Stimulated activated CD8-positive, alpha-beta memory T cell treated with anti-CD3 and anti-CD28 coated beads, Interleukin-7, amount 100 ng/mL, for 48 hours (primary cell): Measurements from ENCODE around the gene TOGARAM1.
A peak's percentile ranks its signal among the peaks of the same experiment; 100 is the strongest.

Experiments
- DNase-seq, 2 donors: peaks; one replicate each; pipeline ENCODE4 v3.0.0-alpha.2; 2020; ENCODE audit warnings: low read depth in 1 of 2; ENCODE audit errors: extremely low read depth in 1 of 2

The TOGARAM1 gene

DNA sequence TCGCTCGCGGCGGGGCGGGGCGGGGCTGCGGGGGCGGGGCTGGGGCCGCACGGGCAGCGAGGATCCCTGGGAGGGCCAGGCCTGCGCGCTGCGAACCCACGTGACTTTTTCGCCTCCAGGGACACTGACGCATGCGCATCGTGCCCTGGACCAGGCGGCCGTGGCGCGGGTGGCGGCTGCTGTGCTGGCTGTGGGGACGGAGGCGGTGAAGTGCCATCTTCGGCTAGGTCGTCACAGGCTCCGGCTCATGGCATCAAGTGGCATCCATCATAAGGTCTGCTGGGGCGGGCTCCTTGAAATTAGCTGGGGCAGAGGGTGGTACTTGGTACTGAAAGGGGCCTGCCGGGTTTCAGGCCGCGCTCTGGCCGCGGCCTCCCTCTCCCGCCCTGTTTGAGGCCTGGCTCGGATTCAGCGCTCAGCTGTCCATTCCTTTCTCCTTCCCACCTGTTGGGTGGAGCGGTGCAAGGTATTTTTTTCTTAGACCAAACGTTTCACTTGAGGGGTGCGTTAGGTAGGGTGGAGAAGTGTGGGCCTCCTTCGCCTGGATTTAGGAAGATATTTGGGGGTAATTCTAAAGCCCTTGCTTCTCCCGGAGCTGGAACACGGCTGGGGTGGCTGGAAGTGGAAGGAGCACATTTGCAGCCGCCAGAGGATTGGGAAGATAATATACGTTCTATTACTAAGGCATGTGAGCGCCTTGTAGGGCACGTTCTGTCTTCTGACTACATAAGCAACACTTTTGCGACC lies 122.2 kb downstream of the TOGARAM1 start, which contains the start of gene PRPF39:
Gene PRPF39, plus strand, starts transcription at position 141 of the 747 bp plus-strand sequence. CDS start 11,124 bp downstream, outside the sequence.
- DNase-seq = peak; percentile 91

DNA sequence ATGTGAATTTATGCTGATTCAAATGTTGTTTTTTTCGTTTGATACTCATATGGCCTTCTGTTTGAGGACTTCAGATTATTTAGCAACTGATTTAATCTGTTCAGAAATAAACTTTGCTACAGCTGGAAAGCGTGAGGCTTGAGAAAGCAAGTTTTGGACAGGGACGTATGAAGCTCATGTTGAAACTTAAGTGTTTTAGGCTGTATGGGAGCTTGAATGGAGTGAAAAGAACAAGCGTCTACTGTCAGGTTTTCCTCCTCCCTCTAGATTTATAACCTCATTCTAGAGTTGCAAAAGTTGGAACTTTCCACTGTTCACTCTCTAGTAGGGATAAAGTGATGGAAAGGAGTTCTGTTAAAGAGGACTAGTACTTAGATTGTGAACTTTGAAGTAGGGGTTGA lies 123.0 kb downstream of the TOGARAM1 start:
- DNase-seq = no peak

DNA sequence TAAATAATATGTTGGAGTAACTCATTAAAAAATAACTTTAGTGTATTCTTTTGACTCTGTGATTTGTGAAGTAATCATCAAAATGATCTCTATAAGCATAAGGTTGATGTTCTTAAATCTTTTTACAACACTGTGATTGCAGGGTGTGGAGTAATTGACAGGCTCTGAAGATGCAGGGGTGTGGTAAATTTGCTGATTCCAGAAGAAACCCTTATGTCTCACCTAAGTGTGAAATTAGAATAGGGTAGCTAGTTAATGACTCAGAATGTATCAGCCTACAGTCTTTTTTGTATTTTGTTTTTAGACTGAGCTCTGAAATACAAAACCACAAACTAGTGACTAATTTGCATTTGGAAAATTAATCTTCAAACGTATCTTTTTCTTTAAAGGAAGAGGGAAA lies 127.8 kb downstream of the TOGARAM1 start:
- no peak for DNase-seq

DNA sequence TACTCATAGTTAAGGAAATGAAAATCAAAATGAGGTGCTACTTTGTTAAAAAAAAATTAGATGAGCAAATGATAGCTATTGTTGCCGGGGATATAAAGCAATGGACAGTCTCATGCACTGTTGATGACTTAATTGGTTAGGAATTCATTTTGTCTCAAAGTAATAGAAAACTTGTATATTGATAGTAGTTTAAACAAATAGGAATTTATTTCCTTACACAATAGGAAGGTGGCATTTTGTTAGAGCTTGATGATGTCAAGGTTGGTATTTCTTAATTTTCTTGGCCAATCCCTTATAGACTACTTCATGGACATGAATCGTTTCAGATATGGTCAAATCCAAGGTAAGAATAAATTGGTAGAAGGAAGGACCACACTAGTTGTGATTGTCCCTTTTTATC lies 129.7 kb downstream of the TOGARAM1 start:
- no peak for DNase-seq

DNA sequence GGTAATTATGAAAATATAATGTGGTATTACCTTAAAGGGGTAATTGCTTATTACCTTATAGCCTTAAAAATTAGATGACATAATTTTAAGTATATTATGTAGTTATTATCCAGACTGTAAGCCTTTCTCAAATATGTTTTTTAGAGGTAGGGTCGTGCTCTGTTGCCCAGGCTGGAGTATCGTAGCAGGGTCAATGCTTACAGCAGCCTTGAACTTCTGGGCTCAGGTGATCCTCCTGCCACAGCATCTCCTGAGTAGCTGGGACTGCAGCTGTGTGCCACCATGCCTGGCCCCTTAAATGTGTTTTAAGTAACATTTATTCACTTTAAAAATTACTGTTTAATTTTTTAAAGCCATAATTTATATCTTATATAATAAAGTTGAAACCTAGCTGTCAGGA lies 132.3 kb downstream of the TOGARAM1 start:
- no peak for DNase-seq

DNA sequence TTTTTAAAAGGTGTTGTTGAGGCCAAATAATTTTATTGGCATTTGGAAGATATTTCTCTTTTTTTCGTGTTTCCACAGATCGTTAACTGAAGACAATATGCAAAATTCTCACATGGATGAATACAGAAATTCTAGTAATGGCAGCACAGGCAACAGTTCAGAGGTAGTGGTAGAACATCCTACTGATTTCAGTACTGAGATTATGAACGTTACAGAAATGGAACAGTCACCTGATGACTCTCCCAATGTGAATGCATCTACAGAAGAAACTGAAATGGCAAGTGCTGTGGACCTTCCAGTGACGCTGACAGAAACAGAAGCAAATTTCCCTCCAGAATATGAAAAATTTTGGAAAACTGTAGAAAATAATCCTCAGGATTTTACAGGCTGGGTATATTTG lies 133.2 kb downstream of the TOGARAM1 start:
- no peak for DNase-seq

DNA sequence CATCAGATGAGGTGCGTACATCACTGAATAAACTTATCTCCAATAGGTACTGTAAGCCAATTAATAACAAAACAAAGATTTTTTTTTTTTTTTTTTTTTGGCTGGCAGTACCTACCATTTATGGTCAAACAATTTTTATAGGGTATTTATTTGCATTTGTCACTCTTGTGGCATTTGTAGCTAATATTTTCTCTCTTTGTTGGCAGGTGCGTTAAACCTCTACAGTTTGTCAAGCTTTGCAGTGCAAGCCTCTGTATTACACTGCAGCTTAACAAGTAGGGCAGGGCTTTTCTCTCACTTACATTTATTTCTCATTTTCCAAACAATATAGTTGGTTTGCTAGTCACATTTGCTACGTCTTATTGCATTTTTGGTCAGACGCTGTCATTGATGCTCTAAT lies 134.2 kb downstream of the TOGARAM1 start:
- no peak for DNase-seq

DNA sequence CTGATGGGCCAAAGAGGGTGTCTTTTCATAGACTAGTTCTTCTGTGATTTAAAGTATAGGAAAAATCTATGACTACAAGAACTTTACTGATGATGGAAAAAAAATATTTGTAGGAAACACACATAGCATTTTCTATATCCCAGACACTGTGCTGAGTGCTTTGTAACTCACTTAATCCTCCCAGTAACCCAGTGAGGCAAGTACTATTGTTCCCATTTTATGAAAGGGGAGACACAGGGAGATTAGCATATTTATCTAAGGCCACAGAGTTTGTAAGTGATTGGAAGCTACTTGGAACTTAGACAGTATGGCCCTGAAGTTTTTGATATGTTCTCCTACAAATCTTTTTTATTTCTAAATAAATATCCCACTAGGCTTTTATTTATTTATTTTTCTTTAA lies 141.8 kb downstream of the TOGARAM1 start:
- no peak for DNase-seq

DNA sequence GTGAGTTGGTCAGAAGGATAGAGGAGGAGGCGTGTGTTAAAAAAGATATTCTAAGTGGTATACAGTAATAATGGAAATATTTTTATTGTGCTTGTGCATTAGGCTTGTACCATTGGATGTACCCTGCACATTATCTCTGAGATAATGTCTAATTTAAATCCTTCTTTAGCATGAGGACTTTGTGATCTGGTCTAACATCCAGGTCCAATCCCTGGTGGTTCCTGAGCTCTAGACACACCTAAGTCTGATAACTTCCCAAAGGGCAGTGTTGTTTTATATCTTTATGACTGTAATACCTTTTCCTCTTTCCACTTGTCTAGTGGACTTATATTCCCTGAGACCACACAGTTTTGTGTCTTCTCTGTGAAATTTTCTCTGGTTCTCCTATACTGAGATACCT lies 142.6 kb downstream of the TOGARAM1 start:
- no peak for DNase-seq

DNA sequence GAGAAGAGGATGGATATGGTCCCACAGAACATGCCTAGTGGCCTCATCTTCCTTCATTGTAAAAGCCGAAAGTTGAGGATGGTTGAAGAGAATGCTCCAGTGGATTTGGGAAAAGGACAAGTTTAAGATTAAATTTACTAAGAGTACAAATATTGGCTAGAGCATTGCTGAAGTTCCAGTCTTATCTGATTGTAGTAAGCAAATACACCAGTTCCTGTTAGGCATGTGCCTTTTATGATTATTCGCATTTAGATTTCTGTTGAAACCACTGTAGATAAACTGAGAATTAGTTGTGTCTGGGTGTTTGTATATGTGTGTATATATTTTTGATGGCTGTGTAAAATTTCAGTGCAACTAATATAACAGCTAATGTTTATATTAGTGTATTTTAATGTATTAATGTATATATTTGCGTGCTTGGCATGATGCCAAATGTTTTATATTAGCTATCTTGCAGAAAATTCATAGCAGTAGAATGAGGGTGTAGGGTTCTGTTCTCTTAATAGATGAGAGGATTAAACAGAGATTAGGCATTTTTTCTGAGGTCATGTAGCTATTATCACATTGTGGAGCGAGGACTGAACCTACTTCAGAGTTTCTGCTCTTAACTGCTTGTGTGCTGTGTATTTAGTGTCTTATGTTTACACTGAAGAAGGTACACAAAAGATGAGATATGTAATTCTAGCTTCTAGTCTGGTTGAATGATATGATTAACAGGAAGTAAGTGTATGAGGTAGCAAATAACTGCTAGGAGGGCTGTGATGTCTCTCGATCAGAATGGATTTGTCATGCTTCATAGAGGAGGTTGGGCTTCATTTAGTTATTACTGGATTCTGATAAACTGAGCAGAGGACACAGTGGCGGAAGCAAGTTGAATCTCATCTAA lies 151.1 kb downstream of the TOGARAM1 start:
- no peak for DNase-seq

DNA sequence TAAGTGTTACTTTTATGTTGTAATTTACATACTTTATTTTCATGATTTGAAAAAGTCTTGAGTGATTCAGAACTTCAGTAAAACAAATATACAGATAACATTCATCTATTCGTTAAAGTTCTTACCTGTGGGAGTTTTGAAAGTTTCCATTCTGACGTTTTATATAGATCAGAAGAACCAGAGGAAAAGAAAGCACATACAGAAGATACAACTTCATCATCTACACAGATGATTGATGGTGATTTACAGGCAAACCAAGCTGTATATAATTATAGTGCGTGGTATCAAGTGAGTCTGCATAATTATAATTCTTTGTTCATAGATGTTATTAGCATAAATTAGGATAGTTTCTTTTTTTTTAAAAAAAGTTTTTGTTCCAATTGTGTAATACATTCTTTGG lies 152.3 kb downstream of the TOGARAM1 start:
- no peak for DNase-seq

DNA sequence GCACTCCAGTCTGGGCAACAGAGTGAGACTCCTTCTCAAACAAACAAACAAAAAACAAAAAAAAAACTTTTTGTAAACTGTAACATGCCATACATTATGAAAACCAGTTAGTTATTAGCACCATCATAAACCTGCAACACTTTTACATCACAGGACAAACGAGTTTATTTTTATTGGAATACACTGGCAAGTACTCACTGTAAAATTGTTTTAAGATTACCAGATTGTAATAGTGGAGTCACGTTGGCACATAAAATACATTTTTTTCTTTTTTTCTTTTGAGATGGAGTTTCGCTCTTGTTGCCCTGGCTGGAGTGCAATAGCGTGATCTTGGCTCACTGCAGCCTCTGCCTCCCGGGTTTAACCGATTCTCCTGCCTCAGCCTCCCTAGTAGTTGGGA lies 156.6 kb downstream of the TOGARAM1 start:
- no peak for DNase-seq

DNA sequence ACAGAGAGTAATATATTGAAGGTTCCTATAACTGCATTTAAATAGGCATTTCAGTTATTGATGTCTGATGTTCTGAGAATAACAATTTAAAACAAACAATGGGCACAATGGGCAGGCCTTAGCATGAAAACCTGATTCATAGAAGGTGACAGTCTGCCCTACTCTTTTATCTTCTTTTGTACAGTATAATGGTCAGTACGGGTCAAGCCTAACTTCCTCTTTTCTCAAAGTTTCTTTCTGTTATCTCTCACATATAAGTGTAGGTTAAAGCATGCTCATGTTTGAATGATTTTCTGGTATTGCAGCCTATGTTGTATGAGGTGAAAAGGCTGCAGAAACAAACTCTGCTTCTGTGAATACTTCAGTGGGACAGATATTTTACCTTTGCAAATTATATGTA lies 158.1 kb downstream of the TOGARAM1 start:
- no peak for DNase-seq

DNA sequence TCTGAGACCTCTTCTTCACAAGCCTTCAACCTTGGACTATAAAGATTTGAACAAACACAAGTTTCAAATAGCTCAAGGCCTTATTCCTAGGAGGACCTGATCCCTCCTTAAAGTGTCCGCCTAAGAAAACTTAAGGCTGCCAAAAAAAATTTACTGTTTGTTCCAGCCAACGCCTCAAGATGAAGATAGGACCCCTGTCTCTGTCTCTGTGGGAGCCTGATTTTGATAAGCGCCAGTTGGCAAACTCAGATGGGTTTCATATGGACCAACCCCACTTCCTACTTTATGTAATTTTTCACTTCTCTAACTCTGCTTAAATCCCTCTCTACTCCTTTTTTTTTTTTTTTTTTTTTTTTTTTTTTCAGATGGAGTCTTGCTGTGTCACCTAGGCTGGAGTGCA lies 161.3 kb downstream of the TOGARAM1 start:
- no peak for DNase-seq
